ENCODE measurements around the gene SLC44A1.

The SLC44A1 gene

DNA sequence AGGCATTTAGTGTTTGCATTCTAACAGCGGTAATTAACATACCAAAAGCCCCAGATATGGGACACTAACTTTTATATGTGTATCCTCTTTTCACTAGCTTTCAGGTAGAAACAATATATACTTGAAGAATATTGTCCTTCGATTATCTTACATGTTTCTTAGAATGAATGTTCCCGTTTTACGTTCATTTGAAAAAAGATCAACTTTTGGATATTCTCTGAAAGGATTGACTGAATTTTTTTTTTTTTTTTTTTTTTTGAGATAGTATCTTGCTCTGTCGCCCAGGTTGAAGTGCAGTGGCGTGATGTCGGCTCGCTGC, 171.2 kb downstream of the SLC44A1 start:
- TF ChIP-seq, protein P1, sequence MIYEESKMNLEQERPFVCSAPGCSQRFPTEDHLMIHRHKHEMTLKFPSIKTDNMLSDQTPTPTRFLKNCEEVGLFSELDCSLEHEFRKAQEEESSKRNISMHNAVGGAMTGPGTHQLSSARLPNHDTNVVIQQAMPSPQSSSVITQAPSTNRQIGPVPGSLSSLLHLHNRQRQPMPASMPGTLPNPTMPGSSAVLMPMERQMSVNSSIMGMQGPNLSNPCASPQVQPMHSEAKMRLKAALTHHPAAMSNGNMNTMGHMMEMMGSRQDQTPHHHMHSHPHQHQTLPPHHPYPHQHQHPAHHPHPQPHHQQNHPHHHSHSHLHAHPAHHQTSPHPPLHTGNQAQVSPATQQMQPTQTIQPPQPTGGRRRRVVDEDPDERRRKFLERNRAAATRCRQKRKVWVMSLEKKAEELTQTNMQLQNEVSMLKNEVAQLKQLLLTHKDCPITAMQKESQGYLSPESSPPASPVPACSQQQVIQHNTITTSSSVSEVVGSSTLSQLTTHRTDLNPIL (CRISPR knock-in tag; IDR thresholded peaks at IDR 0.05; ENCODE audit: low read depth): no peak
- no peak for TF ChIP-seq ISL1 (CRISPR knock-in tag; IDR thresholded peaks at IDR 0.05)
- TF ChIP-seq, protein P2, sequence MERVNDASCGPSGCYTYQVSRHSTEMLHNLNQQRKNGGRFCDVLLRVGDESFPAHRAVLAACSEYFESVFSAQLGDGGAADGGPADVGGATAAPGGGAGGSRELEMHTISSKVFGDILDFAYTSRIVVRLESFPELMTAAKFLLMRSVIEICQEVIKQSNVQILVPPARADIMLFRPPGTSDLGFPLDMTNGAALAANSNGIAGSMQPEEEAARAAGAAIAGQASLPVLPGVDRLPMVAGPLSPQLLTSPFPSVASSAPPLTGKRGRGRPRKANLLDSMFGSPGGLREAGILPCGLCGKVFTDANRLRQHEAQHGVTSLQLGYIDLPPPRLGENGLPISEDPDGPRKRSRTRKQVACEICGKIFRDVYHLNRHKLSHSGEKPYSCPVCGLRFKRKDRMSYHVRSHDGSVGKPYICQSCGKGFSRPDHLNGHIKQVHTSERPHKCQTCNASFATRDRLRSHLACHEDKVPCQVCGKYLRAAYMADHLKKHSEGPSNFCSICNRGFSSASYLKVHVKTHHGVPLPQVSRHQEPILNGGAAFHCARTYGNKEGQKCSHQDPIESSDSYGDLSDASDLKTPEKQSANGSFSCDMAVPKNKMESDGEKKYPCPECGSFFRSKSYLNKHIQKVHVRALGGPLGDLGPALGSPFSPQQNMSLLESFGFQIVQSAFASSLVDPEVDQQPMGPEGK (CRISPR knock-in tag; IDR thresholded peaks at IDR 0.05; ENCODE audit: borderline replicate concordance): no peak
- TF ChIP-seq ZC3H10 (CRISPR knock-in tag; IDR thresholded peaks at IDR 0.05): no peak
- no peak for TF ChIP-seq ARNTL (CRISPR knock-in tag; IDR thresholded peaks at IDR 0.05; ENCODE audit: borderline replicate concordance, low read depth)
- TF ChIP-seq, protein P3, sequence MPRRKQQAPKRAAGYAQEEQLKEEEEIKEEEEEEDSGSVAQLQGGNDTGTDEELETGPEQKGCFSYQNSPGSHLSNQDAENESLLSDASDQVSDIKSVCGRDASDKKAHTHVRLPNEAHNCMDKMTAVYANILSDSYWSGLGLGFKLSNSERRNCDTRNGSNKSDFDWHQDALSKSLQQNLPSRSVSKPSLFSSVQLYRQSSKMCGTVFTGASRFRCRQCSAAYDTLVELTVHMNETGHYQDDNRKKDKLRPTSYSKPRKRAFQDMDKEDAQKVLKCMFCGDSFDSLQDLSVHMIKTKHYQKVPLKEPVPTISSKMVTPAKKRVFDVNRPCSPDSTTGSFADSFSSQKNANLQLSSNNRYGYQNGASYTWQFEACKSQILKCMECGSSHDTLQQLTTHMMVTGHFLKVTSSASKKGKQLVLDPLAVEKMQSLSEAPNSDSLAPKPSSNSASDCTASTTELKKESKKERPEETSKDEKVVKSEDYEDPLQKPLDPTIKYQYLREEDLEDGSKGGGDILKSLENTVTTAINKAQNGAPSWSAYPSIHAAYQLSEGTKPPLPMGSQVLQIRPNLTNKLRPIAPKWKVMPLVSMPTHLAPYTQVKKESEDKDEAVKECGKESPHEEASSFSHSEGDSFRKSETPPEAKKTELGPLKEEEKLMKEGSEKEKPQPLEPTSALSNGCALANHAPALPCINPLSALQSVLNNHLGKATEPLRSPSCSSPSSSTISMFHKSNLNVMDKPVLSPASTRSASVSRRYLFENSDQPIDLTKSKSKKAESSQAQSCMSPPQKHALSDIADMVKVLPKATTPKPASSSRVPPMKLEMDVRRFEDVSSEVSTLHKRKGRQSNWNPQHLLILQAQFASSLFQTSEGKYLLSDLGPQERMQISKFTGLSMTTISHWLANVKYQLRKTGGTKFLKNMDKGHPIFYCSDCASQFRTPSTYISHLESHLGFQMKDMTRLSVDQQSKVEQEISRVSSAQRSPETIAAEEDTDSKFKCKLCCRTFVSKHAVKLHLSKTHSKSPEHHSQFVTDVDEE (CRISPR knock-in tag; IDR thresholded peaks at IDR 0.05): no peak
- TF ChIP-seq RARB (CRISPR knock-in tag; IDR thresholded peaks at IDR 0.05): no peak
- no peak for TF ChIP-seq CSDC2 (CRISPR knock-in tag; IDR thresholded peaks at IDR 0.05)
- no peak for TF ChIP-seq ZNF8 (CRISPR knock-in tag; IDR thresholded peaks at IDR 0.05)
- TF ChIP-seq, protein P4, sequence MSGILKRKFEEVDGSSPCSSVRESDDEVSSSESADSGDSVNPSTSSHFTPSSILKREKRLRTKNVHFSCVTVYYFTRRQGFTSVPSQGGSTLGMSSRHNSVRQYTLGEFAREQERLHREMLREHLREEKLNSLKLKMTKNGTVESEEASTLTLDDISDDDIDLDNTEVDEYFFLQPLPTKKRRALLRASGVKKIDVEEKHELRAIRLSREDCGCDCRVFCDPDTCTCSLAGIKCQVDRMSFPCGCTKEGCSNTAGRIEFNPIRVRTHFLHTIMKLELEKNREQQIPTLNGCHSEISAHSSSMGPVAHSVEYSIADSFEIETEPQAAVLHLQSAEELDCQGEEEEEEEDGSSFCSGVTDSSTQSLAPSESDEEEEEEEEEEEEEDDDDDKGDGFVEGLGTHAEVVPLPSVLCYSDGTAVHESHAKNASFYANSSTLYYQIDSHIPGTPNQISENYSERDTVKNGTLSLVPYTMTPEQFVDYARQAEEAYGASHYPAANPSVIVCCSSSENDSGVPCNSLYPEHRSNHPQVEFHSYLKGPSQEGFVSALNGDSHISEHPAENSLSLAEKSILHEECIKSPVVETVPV (CRISPR knock-in tag; IDR thresholded peaks at IDR 0.05): no peak
- no peak for TF ChIP-seq ZFP3 (CRISPR knock-in tag; IDR thresholded peaks at IDR 0.05)
- TF ChIP-seq SNAI2 (CRISPR knock-in tag; IDR thresholded peaks at IDR 0.05): no peak
- TF ChIP-seq ESRRG (CRISPR knock-in tag; IDR thresholded peaks at IDR 0.05): no peak
- TF ChIP-seq BACH2 (CRISPR knock-in tag; IDR thresholded peaks at IDR 0.05; ENCODE audit: borderline replicate concordance): no peak
- TF ChIP-seq, protein P5, sequence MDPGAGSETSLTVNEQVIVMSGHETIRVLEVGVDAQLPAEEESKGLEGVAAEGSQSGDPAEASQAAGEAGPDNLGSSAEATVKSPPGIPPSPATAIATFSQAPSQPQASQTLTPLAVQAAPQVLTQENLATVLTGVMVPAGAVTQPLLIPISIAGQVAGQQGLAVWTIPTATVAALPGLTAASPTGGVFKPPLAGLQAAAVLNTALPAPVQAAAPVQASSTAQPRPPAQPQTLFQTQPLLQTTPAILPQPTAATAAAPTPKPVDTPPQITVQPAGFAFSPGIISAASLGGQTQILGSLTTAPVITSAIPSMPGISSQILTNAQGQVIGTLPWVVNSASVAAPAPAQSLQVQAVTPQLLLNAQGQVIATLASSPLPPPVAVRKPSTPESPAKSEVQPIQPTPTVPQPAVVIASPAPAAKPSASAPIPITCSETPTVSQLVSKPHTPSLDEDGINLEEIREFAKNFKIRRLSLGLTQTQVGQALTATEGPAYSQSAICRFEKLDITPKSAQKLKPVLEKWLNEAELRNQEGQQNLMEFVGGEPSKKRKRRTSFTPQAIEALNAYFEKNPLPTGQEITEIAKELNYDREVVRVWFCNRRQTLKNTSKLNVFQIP (CRISPR knock-in tag; IDR thresholded peaks at IDR 0.05; ENCODE audit: borderline replicate concordance, low read depth): no peak
- no peak for TF ChIP-seq ZNF70 (CRISPR knock-in tag; IDR thresholded peaks at IDR 0.05)
- no peak for ATAC-seq

DNA sequence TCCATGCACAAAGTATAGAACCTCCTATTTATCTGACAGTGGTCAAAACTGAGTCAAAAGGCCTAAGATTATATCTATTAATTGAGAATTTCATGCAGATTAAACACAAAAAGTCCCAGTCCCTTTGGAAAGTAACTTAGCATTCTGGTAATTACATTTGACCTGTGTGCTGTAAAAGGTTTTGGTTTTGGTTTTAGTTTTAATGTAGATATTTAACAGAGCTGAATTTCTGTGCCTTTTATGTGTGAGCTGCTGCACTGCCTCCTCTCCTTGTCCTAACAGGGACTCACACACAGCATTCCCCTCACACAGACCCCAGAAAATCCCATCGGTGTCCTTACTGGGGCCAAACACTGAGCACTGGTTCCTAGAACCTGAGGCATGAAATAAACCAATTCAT, 172.4 kb downstream of the SLC44A1 start:
- ATAC-seq: no peak
- TF ChIP-seq, protein P3 (CRISPR knock-in tag; IDR thresholded peaks at IDR 0.05): no peak
- TF ChIP-seq ZC3H10 (CRISPR knock-in tag; IDR thresholded peaks at IDR 0.05): no peak
- TF ChIP-seq ZNF8 (CRISPR knock-in tag; IDR thresholded peaks at IDR 0.05): no peak
- TF ChIP-seq, protein P2 (CRISPR knock-in tag; IDR thresholded peaks at IDR 0.05; ENCODE audit: borderline replicate concordance): no peak
- no peak for TF ChIP-seq ZFP3 (CRISPR knock-in tag; IDR thresholded peaks at IDR 0.05)
- TF ChIP-seq, protein P1 (CRISPR knock-in tag; IDR thresholded peaks at IDR 0.05; ENCODE audit: low read depth): no peak
- no peak for TF ChIP-seq SNAI2 (CRISPR knock-in tag; IDR thresholded peaks at IDR 0.05)
- no peak for TF ChIP-seq GLIS3 (CRISPR knock-in tag; IDR thresholded peaks at IDR 0.05)
- no peak for TF ChIP-seq ISL1 (CRISPR knock-in tag; IDR thresholded peaks at IDR 0.05)
- no peak for TF ChIP-seq ESRRG (CRISPR knock-in tag; IDR thresholded peaks at IDR 0.05)
- TF ChIP-seq OSR1 (CRISPR knock-in tag; IDR thresholded peaks at IDR 0.05): no peak
- TF ChIP-seq ZFP30 (CRISPR knock-in tag; IDR thresholded peaks at IDR 0.05): no peak
- no peak for TF ChIP-seq PPARA (CRISPR knock-in tag; IDR thresholded peaks at IDR 0.05; ENCODE audit: borderline replicate concordance)
- TF ChIP-seq, protein P5 (CRISPR knock-in tag; IDR thresholded peaks at IDR 0.05; ENCODE audit: borderline replicate concordance, low read depth): no peak
- no peak for TF ChIP-seq ZNF565 (CRISPR knock-in tag; conservative IDR thresholded peaks at IDR 0.05; ENCODE audit: low read depth)

Measured in SK-N-SH treated with all-trans-retinoic acid at 6 μM for 48 hours (cell line).